ENCODE data around the gene MXRA7.
"Not testable (repeated sequence)": the region's sequence is repeated elsewhere in the genome, so short reads cannot be mapped to it uniquely, and the experiment has no call there.

Gene MXRA7

GRCh38 chr17:76735586-76736348 lies 25.0 kb upstream of the MXRA7 start:
- no peak for DNase-seq (ENCODE audit: low read depth)

- peak; percentile 20 for DNase-seq (ENCODE audit: low read depth)
Observed at GRCh38 chr17:76735006-76735405, 24.2 kb upstream of the MXRA7 start.

GRCh38 chr17:76734080-76734840 lies 23.5 kb upstream of the MXRA7 start:
- DNase-seq (ENCODE audit: low read depth) = peak; percentile 14

GRCh38 chr17:76733618-76733957 lies 22.8 kb upstream of the MXRA7 start:
- DNase-seq (ENCODE audit: low read depth) = no peak

GRCh38 chr17:76732734-76733617 lies 22.2 kb upstream of the MXRA7 start:
- DNase-seq (ENCODE audit: low read depth) = peak; percentile 47

GRCh38 chr17:76731800-76732733 lies 21.3 kb upstream of the MXRA7 start:
- DNase-seq (ENCODE audit: low read depth) = not testable (repeated sequence)

- peak; percentile 16 for DNase-seq (ENCODE audit: low read depth)
Observed at GRCh38 chr17:76727745-76728456, 17.1 kb upstream of the MXRA7 start.

- DNase-seq (ENCODE audit: low read depth) = peak; percentile 76
Observed at GRCh38 chr17:76726776-76727718, 16.3 kb upstream of the MXRA7 start, which contains the start of gene METTL23. Gene METTL23 (plus strand): TSS chr17:76726839. CDS start chr17:76729711, 2,872 bp downstream.

- peak; percentile 98 for DNase-seq (ENCODE audit: low read depth)
Observed at GRCh38 chr17:76726231-76726775, 15.5 kb upstream of the MXRA7 start, which contains the start of gene JMJD6. Gene JMJD6 (minus strand): TSS chr17:76726606. CDS start chr17:76726475, 131 bp downstream.

GRCh38 chr17:76725580-76726230 lies 14.9 kb upstream of the MXRA7 start:
- DNase-seq (ENCODE audit: low read depth) = peak; percentile 55

GRCh38 chr17:76723812-76724211 lies 13.0 kb upstream of the MXRA7 start:
- DNase-seq (ENCODE audit: low read depth) = no peak

GRCh38 chr17:76722977-76723376 lies 12.2 kb upstream of the MXRA7 start:
- not testable (repeated sequence) for DNase-seq (ENCODE audit: low read depth)

GRCh38 chr17:76722279-76722678 lies 11.5 kb upstream of the MXRA7 start:
- no peak for DNase-seq (ENCODE audit: low read depth)

GRCh38 chr17:76721463-76721862 lies 10.7 kb upstream of the MXRA7 start:
- DNase-seq (ENCODE audit: low read depth) = no peak

- no peak for DNase-seq (ENCODE audit: low read depth)
Observed at GRCh38 chr17:76720941-76721340, 10.2 kb upstream of the MXRA7 start.

- DNase-seq (ENCODE audit: low read depth) = no peak
Observed at GRCh38 chr17:76720211-76720610, 9.4 kb upstream of the MXRA7 start.

GRCh38 chr17:76718516-76718915 lies 7.8 kb upstream of the MXRA7 start:
- no peak for DNase-seq (ENCODE audit: low read depth)

- peak; percentile 92 for DNase-seq (ENCODE audit: low read depth)
Observed at GRCh38 chr17:76716839-76717215, 6.1 kb upstream of the MXRA7 start.

Data from fibroblast of gingiva (primary cell).